ENCODE measurements around the gene ROCK2. TPM values are rescaled to one million over a fixed set of nuclear protein-coding genes. Genes with fewer than 3 reads are reported as not detected.

ROCK2 gene
- total and polyA plus RNA-seq, 2 of the 13 experiments (the other 11 are each of a cell fraction or from before 2014, with no cell fraction given): 38.1 to 119 TPM

GRCh38 chr2:11366326-11366741 lies 21.9 kb upstream of the ROCK2 start (continued):
- TF ChIP-seq NFYB (CRISPR knock-in tag; IDR thresholded peaks at IDR 0.05): no peak
- TF ChIP-seq AHDC1 (CRISPR knock-in tag; IDR thresholded peaks at IDR 0.05; ENCODE audit: borderline replicate concordance): peak; percentile 76; the same call in 1 of the 2 replicates
- 0 out of 2 replicates have a peak, but pooled peaks have one; percentile 35 for TF ChIP-seq KAT8 (CRISPR knock-in tag; IDR thresholded peaks at IDR 0.05)
- TF ChIP-seq ZKSCAN1 (IDR thresholded peaks at IDR 0.05; ENCODE audit: low read length): no peak
- TF ChIP-seq ZEB1 (IDR thresholded peaks at IDR 0.05; ENCODE audit: insufficient replicate concordance, low read depth): peak; percentile 41
- no peak for TF ChIP-seq PLRG1 (conservative IDR thresholded peaks at IDR 0.05)
- TF ChIP-seq POGZ (CRISPR knock-in tag; IDR thresholded peaks at IDR 0.05): peak; percentile 66
- peak; percentile 63; the same call in 1 of the 2 replicates for TF ChIP-seq THAP11 (CRISPR knock-in tag; IDR thresholded peaks at IDR 0.05)
- TF ChIP-seq AGO1 (IDR thresholded peaks at IDR 0.05; ENCODE audit: low read depth, low read length, poor library complexity, severe bottlenecking): no peak

Data from HepG2 (cell line).